GM21423 (cell line): ENCODE data around the gene ADAMTS15.
"Not testable (repeated sequence)": the region's sequence is repeated elsewhere in the genome, so short reads cannot be mapped to it uniquely, and the experiment has no call there.

Experiments used
- ATAC-seq: cut with Tn5 transposase; IDR thresholded peaks from one replicate; pipeline ENCODE4 v1.9.1; 2021; ENCODE audit warnings: mild to moderate bottlenecking, moderate library complexity; ENCODE audit not compliant: unreplicated experiment

Gene ADAMTS15

DNA sequence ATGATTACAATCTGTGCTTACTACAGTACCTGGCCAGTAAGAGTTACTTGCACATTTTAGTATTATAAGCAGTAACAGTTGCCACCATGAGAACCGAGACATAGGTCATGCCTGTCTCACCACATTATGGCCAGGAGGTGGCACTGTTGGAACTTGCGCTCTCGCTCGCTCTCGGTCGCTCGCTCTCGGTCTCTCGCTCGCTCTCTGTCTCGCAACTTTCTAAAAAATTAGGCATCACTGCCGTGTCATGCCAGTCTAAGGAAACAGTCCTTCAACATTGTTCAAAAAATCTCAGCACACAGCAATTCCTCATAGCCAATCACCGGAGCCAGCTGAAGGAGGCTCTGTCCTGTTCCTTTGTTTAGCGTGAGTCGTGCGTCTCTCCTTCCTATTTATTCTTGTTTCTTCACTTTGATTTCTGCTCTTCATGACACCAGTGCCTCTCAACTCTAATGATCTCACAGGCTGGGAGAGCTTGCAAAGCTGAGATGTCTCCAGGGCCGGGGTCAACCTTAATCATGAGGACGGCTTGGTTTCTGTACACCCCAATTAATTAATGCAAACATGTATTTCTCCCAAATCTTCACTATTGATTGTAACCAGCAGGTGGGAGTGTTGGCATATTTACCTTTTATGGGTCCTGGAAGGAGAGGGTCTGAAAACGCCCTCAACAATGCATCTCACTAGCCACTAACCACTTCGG is 13.8 kb upstream of the ADAMTS15 start:
- ATAC-seq: peak; percentile 85

DNA sequence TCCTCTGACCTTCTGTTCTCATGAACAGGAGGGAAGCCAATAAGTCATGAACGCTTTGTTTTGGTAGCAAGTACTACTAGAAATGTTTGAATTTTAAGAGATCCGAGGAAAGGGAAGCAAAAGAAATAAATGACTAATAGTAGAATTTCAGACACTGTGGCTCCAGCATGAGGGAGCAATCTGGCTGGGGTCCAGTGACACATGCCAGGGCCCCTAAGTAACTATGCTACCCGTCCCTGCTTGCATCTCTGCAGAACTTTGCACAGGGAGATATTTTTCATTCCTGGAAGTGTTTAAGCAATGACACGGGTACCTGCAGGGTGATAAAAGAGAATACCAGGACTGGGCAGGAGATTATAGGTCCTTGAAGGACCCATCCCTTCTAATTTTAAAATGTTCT is 12.8 kb upstream of the ADAMTS15 start:
- no peak for ATAC-seq

- ATAC-seq: no peak
Measured at GRCh38 chr11:130436171-130436570, 12.3 kb upstream of the ADAMTS15 start.

DNA sequence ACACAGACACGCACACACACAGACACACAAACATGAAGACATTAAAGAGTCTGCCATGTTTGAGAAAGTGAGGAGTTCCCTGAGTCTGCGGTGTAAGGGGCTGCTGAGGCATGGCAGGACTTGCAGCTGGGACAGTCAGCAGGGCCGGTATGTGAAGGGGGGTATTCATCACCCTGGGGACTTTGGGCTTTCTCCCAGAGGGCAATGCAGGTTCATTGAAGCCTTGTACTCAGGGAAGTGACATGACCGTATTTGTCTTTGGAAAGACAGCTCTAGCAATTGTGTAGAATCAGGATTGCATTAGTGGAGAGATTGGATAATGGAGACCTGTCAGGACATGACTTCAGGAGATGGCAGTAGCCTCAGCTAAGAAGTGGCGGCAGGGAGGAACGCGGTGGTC is 10.6 kb upstream of the ADAMTS15 start:
- no peak for ATAC-seq

DNA sequence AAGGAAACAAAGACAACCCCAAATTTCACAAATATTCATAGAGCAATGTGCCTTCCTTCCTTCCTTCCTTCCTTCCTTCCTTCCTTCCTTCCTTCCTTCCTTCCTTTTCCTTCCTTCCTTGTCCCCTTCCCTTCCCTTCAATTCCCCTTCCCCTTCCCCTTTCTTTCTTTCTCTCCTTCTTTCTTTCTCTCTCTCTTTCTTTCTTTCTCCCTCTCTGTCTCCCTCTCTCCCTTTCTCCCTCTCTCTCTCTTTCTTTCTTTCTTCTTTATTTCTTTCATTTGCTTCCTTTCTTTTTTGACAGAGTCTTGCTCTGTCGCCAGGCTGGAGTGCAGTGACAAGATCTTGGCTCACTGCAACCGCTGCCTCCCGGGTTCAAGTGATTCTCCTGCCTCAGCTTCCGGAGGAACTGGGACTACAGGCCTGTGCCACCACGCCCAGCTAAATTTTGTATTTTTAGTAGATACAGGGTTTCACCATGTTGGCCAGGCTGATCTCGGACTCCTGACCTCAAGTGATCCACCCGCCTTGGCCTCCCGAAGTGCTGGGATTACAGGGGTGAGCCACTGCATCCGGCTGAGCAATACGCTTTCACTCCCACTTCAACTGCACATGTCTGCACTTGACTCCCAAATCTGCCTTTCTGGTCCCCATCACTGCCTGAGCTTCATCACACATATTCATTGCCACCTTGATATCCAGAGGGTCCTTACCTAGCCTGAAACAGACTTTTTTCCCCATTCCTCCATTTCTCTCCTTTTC is 9.9 kb upstream of the ADAMTS15 start:
- ATAC-seq: not testable (repeated sequence)

DNA sequence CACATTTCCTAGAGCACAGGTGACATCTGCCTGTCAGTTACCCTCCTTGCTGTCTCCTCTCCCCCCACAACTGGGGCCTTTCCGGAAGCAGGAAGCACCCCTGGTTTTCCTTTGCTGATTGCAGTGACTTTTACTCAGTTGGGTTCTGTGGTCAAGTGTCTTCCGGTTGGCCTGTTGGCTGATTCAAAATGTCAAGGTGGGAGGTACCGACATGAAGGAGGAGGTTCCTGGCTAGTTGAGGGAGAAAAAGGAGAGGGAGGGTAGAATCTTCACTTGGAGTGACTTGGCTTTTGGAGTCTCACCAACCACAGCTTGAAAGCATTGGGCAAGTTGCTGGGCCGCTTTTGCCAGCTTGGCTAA is 9.3 kb upstream of the ADAMTS15 start:
- no peak for ATAC-seq

DNA sequence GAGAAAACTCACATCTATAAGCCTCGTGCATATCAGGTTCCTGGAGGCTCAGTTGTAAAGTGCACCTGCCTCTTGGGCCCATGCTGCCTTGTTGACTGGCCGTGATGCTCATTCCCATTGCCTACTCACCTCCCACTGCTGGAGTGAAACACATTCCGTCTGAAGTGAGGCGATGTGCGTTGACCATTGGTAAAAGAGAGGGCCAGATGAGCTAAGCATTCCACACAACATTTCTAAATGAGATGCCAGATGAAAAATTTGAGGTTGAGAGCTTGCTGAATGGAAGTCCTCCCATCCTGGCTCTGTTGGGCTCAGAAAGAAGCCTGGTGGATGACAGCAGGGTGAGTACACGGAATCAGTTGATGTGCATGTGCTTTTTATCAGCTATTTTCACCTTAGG is 8.6 kb upstream of the ADAMTS15 start:
- no peak for ATAC-seq

DNA sequence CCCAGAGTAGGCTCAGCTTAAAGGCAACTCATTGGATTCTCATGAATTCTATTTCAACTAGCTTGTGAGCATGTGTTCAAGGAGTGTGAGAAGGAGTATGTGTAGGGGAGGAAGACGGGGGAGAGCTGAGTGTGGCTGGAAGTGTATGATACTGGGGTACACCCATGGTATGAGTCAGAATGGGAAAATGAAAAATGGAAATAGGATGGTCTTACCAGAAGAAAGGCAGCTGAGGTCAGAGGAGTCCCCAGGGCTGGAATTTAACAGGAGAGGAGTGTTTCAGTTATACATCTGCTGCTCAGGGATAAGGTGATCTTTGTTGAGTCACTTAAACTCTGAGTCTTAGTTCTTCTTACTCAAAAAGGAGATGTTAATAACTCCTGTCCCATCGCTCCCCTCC is 6.7 kb upstream of the ADAMTS15 start:
- ATAC-seq: no peak

GRCh38 chr11:130442737-130443136 is 5.7 kb upstream of the ADAMTS15 start:
- ATAC-seq: no peak

DNA sequence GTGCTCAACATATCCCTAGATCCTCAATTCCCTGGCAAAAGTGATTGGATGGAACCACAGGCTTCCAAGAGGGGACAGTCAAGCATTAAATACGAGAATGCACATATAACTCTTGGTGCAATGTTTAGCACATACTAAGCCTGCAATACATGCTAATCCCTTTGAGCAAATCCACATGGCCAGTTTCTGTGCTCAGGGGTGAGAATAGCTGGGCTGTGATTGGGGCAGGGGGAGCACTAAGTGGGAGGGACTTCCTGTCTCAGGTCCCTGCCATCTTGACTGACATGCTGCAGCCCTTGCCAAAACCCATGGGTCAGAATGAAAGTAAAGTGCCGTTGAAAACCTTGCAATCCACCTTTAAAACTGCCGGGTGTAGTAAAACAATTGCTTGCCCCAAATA is 2.7 kb upstream of the ADAMTS15 start:
- no peak for ATAC-seq

GRCh38 chr11:130448039-130448415 is 418 bp upstream of the ADAMTS15 start:
- no peak for ATAC-seq

DNA sequence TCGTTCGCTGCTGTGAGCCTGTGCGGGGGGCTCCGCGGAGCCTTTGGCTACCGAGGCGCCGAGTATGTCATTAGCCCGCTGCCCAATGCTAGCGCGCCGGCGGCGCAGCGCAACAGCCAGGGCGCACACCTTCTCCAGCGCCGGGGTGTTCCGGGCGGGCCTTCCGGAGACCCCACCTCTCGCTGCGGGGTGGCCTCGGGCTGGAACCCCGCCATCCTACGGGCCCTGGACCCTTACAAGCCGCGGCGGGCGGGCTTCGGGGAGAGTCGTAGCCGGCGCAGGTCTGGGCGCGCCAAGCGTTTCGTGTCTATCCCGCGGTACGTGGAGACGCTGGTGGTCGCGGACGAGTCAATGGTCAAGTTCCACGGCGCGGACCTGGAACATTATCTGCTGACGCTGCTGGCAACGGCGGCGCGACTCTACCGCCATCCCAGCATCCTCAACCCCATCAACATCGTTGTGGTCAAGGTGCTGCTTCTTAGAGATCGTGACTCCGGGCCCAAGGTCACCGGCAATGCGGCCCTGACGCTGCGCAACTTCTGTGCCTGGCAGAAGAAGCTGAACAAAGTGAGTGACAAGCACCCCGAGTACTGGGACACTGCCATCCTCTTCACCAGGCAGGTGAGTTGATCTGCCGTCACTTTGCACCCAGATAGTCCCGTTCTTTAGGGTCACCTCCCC is 1.0 kb downstream of the ADAMTS15 start:
- no peak for ATAC-seq

DNA sequence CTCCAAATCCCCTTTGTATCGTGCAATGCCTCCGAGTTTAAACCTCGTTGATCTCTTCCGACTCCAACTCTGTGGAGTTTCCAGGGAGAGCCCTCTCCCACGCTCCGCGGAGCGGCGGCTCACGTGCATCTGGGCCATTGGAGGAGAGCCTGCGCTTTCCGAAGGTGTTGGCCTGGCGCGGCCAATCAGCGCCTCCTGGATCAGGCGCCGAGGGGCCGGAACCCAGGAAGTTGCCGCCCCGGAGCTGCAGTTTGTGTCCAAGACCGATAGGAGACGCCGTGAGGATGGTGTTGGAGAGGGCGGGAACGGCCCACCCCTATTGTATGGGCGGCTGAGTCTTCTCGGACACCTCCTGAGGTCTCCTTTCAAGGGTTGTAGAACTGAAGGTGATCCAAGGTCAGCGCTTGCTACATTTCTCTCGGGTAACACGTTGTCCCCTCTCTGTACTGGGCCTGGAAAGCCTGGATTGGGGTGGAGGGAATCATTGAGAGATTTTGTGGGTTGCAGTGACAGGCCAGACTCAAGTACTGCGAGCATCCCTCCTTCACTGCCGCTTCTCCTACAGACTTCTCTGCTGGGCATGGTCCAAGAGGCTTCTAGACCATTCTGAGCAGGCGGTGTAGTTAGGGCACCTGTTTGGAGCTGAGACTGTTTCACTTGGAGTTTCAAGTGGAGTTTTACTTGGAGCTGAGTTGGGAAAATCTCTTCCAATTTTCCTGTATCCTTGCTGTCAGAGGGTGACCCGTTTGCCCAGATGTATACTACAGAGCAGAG is 1.7 kb downstream of the ADAMTS15 start:
- no peak for ATAC-seq

DNA sequence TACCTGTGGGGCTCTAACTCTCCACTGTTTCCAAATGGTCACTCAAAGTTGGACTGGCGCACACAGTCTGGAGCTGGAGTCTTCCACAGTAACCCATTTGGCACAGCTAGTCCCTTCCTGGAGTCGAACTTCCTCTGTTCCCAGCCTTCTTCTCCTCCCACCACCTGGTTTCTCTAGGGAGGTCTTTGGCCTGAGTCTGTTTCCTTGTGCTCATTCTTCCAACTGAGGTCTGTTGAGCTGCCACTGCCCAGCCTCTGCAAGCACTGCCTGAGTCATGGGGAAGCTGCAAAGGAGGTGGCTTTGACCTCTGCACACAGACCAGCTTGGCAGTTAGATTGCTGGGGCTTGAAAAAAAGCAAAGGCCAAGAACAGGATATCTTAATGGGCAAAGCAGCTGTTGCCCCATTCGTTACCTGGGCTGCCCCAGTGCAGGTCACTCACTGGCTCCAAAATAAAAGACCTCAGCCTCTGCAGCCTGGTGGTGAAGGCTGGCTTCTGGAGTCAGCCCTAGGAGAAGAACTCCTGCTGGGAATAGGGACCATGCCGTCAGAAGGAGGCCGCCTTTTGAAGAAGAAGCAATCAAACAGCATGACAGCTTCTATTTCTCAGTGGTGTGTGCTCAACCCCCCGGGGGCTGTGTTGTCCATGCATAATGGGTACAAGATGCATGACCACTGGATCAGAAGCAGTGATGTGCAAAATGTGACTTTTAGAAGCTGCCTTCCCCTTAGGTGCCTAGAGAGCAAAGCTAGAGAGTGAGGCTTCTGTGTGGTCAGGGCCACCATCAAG is 3.0 kb downstream of the ADAMTS15 start:
- no peak for ATAC-seq

DNA sequence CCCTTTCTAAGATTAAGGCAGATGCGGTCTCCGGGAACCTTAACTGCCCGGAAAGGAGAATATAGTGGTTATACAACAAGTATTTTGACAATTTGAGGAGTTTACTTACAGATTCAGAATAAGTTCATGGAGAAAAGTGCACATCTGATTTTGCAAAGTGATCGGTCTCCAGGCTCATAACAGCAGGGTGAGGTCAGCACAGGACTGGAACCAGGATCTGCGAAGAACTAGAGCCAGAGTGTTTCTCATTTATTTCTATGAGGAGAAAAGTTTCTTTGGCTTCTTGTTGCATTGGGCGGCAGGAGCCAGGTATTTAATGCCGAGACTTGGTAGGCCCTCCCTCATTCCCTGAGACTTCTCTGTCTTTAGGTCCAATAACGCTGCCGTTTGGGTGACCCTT is 3.7 kb downstream of the ADAMTS15 start:
- ATAC-seq: no peak

GRCh38 chr11:130452940-130453339 is 4.5 kb downstream of the ADAMTS15 start:
- no peak for ATAC-seq

GRCh38 chr11:130454491-130455252 is 6.2 kb downstream of the ADAMTS15 start:
- ATAC-seq: no peak

GRCh38 chr11:130455483-130456127 is 7.2 kb downstream of the ADAMTS15 start:
- no peak for ATAC-seq

DNA sequence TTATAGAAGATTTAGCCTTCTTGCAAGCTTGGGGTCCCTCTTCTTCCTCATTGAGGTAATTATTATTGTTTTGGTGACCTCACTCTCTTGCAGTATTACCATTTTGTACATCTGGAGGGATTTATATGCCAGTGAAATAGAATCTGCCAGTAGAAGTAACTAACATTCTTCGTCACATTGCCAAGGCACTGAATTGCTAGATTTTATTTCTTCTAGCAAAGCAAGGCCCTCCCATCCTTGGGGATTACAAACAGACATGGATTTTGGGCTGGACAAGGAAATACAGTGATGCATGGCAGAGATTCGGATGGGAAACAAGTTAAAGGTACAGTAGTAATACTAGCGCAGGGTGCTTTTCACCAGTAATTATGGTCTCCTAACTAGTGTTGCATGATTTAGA is 7.8 kb downstream of the ADAMTS15 start:
- ATAC-seq: no peak
